ENCODE measurements around the gene YY1AP1.

DNA sequence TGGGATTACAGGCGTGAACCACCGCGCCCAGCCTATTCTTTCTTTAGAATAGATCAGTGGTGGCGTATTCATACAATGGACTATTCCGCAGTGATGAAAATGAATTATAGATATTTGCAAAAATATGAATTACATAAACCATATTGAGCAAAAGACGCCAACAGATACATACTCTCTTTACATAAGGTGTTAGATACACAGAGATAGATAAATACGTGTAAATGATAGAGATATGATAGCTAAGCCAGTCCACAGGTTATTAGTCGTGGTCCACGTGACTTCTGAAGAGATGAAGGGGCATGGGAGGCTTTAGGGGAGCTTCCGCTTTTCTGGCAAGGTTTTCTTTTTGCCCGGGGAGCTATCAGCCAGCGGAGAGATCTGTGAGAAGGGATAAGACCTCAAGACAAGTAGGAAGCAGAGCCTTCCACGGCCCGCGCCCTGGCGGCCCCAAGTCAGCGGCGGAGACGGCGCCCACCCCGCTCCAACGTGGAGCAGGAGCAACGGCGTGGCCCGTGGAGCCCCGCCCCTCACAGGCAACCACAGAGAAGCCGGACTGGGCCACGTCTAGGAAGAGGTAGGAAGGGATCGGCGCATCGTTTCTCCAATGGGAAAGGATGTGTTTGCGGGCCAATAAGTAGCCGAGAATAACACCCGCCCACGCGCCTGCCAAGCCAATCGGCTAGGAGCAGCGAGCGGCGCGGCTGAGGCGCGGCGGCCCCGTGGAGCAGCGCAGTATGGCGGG, 78.9 kb downstream of the YY1AP1 start, which contains the start of gene MSTO1:
- TF ChIP-seq, protein P1, sequence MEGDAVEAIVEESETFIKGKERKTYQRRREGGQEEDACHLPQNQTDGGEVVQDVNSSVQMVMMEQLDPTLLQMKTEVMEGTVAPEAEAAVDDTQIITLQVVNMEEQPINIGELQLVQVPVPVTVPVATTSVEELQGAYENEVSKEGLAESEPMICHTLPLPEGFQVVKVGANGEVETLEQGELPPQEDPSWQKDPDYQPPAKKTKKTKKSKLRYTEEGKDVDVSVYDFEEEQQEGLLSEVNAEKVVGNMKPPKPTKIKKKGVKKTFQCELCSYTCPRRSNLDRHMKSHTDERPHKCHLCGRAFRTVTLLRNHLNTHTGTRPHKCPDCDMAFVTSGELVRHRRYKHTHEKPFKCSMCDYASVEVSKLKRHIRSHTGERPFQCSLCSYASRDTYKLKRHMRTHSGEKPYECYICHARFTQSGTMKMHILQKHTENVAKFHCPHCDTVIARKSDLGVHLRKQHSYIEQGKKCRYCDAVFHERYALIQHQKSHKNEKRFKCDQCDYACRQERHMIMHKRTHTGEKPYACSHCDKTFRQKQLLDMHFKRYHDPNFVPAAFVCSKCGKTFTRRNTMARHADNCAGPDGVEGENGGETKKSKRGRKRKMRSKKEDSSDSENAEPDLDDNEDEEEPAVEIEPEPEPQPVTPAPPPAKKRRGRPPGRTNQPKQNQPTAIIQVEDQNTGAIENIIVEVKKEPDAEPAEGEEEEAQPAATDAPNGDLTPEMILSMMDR (IDR thresholded peaks at IDR 0.05; ENCODE audit: low read depth, low read length, missing input control) = no peak
- TF ChIP-seq, protein P2, sequence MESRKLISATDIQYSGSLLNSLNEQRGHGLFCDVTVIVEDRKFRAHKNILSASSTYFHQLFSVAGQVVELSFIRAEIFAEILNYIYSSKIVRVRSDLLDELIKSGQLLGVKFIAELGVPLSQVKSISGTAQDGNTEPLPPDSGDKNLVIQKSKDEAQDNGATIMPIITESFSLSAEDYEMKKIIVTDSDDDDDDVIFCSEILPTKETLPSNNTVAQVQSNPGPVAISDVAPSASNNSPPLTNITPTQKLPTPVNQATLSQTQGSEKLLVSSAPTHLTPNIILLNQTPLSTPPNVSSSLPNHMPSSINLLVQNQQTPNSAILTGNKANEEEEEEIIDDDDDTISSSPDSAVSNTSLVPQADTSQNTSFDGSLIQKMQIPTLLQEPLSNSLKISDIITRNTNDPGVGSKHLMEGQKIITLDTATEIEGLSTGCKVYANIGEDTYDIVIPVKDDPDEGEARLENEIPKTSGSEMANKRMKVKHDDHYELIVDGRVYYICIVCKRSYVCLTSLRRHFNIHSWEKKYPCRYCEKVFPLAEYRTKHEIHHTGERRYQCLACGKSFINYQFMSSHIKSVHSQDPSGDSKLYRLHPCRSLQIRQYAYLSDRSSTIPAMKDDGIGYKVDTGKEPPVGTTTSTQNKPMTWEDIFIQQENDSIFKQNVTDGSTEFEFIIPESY (IDR thresholded peaks at IDR 0.05) = no peak

Measured in liver (tissue), 2 donors.